ENCODE results near the gene ERP27.

The ERP27 gene

DNA sequence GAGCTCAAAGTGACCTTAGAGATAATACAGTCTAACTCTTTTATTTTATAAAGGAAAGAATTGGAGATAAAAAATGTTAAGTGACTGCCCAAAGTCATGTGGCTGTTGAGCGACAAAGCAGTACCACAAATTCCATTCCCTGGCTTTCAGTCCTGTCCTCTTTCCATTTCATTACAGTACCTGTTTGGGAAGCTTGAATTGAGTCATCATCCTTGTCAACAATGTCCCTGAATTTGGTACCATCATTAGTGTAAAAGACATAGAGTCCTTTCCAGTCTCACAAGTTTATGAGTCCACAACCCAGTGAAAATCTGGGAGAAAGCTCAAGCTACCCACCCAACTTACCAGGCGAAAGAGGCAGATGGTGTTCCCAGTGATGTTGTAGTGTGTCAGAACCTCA, 3.8 kb downstream of the ERP27 start:
- no peak for DNase-seq

DNA sequence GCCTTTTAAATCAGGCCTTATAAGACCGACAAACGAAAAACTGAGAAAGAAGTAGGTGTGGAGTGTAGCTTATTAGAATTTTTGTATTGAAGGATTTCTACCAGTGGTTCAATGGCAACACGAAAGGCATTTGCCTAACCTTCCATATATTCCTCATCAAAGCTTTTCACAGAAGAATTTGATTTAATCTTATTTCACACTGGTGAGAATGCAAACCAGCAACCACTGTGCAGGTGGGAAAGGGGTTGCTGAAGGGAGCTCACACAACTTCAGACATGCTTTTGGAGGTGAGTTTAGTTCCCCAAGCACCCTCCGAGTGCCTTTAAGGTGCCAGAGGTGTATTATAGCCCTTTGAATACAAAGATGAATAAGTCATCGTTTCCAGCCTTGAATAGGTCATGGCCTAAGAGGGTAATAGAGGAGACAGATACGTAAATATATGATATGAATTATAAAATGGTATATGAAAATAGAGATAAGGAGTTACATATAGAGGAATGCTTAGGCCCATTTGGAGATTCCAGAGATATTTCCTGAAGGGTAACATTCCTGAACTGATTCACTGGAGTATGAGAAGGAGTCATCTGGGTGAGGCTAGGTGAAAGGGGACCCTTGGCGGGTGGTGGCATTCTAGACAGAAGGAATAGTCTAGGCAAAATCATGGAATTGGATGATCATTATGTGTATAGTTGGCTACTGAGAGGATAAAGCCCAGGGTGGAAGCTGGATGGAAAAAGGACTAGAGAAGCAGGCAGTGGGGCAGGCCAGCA, 6.4 kb downstream of the ERP27 start:
- no peak for DNase-seq

DNA sequence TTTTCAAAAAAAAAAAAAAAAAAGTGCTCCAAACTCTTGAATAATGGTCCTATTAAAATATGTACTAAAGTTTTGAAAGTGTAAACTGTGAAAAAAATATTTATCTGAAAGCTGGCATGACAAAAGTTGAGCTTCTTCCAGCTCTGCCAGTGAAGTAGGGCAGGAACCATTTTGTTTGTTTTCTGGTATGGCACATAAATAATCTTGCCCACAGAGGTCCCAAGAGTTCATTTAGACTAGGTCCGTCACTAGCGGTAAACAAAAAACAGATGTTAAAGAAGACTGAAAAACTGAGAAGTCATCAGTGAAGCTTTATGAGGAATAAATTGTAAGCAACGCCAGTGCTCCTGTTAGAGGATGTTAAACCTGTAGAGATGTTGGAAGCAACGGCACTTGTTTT, 7.0 kb downstream of the ERP27 start:
- DNase-seq, result no peak

DNA sequence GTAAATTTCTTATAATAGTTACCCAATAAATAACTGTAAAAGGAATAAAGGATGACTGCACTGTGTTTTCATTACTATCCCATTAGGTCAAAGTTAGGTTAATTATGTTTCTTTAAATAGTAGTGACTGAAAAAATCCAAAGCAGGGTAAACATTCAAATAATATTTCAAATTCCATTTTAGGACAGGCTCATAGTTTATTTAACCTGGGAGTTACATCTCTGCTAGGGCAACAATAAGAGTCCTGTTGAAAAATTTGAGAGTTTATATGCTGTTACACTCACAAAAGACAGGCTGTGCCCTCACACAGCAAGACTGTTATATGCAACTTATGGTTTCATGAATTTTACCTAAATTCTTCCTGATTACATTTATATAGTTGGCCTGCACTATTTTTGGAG, 8.0 kb downstream of the ERP27 start:
- DNase-seq, result no peak

DNA sequence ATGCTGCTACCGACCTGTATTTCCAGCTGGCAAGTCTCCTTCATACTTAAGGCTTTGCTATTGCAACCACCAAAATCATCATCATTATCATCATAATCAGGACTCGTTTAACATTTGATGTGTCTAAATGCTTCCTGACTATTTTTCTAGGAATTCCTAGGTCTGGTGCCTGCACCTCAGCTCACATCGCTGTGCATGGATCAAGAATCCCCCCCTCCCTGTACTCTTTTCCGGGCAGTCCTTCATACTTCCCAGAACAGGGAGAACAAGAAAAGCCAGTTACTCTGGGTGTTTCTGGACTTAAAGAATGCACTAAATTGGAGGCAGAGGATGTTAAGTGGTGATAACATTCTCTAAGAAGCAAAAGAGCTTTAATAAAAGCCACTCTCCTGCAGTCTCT, 9.4 kb downstream of the ERP27 start:
- DNase-seq, result no peak

DNA sequence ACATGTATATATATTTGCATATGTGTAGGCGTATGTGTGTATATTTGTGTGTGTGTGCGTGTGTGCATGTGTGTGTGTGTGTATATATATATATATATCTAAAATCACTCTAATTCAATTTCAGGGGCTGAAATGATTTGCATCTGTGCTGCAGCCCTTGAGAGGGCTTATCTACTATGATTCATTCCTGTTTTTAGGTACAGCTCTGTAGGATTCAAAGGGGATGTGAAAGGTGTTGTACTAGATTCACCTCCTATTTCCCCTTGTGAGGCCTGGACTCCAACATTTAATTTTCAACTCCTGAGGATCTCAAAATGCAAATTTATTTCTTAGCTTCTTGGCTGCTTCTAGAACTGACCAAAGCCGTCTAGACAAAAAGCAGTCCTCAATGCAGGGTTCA, 11.1 kb downstream of the ERP27 start:
- no peak for DNase-seq

DNA sequence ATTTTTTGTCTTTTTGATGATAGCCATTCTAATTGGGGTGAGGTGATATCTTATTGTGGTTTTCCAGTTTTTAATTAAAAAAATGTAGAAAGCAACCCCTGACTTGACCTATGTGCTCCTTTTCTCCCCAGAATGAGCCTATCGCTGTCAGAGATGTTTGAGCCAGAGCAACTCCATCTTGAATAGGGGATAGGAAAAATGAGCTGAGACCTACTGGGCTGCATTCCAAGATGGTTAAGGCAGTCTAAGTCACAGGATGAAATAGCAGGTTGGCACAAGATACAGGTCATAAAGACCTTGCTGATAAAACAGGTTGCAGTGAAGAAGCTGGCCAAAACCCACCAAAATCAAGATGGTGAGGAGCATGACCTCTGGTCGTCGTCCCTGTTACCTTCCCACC, 13.8 kb downstream of the ERP27 start:
- no peak for DNase-seq

DNA sequence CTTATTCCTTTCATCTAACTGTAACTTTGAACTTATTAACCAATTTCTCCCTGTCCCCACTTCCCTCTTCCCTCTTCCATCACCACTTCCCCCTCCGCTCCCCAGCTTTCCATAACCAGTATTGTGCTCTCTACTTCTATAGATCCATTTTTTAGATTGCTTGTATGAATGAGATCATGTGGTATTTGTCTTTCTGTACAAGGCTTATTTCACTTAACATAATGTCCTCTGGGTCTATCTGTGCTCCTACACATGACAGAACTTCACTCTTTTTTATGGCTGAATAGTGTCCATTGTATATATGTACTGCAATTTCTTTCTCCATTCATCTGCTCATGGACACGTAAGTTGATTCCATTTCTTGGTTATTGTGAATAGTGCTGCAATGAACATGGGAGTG, 14.4 kb downstream of the ERP27 start:
- no peak for DNase-seq

DNA sequence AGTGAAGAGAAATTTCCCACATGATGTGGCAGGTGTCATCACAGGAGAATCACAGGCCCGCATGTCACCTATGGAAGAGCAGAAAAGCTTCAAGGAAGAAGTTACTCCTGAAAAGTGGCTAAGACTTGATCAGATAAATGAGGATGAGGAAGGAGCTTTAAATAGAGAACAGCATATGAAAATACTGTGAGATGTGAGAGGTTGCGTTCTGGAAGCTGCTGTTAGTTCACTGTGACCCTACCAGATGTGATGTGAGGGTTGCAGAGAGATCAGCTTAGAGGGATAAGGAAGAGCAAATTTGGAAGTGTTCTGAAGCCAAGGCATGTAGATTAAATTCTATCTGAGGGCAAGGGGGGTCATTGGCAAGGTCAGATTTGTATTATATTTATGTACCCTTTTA, 17.1 kb downstream of the ERP27 start:
- DNase-seq, result no peak

DNA sequence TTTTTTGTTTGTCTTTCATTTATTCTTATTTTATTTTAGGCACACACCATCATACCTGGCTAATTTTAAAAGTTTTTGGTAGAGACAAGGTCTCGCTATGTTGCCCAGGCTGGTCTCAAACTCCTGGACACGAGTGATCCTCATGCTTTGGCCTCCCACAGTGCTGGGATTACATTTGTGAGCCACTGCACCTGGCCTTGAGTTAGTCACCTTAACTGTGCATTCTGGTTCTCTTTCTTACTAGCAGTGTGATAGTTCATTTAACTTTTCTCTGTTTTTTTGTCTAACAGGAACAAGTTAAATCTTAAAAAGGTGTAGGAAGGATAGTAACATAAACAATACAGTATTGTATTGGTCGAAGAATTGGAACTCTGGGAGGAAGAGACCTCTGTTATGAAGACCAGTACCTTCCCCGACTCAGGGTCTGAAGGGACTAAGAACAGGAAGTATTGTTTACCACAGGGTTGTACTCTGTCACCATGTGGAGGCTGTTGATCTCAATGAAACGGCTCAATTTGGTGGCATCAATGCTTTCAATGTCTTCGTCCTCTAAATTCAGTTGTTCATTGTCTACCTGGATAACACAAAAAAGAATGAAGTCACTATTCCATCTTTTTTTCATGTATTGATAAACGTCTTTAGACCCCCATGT, 17.7 kb downstream of the ERP27 start:
- DNase-seq, result no peak

DNA sequence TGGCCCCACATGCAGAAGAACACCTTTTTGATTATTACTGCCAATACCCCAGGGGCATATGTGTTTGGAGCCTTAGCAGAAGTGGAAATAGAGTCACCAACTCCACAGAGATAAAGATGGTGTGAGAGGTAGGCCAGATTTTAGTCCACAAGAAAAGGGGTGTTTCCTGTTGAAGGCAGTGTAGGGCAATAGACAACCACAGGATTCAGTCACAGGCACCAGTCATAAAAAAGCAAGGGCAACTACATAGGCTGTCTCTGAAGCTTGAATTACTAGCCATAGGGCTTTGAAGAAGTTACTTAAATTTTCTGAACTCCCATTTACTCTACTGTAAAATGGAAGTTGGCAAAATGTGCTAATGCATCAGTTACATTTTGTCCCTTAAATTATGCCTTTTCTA, 18.9 kb downstream of the ERP27 start:
- no peak for DNase-seq

DNA sequence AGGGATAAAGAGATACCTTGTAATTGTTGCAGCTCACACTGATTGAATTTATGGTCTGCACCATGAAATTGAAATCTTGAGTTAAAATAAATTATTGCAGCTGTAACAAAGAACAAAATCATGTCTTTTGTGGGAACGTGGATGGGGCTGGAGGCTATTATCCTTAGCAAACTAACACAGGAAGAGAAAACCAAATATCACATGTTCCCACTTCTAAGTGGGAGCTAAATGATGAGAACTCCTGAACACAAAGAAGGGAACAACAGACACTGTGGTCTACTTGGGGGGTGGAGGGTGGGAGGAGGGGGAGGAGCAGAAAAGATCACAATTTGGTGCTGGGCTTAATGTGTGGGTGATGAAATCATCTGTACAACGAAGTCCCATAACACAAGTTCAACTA, 22.6 kb downstream of the ERP27 start:
- DNase-seq, result no peak

DNA sequence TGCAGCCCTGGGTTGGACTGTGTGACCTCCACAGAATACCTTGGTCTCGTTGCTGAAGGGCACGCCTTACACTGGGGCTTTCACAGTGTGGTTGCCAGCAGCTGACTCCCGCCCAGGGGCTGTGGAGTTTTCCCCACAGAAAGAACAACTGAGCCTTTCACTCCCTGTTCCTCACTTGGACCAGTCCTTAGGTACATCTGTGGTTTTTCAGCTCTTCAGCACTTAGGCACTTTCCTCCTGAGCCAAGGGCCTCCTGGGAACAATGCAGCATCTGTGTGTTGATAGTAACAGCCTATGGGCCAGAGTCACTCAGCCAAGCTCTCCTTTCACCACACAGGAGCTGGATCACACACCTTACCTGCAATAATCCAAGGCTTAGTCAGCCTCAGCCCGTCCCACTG, 25.0 kb downstream of the ERP27 start:
- no peak for DNase-seq

DNA sequence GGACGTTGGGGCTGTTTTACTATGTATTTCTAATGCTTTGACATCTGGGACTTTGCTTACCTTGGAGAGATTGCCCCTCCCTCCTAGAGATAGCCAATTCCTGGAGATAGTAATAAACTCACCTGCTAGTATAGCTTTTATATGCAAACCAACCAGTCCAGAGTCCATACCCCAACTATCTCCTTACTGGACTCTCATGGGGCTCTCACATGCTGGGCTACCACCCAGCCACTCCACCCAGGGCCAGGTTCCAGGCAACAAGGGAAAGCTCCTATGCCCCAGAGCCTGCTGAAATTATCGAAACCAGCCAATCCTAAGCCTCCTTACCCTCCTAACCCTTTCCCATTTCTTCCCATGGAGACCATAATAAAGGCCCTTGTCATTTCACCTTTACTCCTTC, 27.2 kb downstream of the ERP27 start:
- no peak for DNase-seq

DNA sequence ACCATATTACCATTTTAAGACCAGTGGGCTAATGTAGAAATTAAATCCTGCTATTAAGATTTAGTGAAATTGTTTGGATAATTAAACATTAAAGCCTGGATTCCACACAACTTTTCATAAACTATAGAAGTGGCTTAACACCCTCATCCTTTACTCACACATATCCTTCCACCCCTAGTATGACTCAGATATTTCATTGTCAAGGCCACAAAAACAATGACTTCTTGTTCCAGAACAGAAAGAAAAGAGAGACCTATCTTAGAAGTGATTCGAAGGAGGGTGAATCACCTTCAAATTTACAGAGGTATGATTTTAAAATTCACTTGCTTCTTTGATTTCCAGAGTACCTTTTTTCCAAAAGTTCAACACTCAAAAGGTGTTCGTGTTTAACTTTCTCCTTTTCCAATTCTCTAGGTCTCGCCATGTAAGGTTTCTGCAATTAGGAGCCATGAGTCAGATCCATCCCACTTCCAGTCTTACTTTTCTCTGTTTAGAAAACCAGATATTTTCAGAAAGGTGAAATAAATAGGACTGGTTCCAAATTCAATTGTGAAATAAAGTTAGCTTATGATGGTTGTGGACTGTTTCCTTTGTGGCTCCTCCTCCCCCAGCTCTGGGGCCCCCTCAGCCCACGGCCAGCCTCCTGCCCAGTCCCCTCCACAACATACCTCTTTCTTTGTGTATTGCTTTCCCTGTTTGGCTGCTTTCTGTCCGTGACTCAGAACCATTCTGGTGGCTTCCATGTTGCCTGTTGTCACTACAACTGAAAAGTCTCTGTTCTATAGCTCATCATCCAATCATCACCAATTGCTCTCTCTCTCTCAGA, 28.0 kb downstream of the ERP27 start:
- no peak for DNase-seq

DNA sequence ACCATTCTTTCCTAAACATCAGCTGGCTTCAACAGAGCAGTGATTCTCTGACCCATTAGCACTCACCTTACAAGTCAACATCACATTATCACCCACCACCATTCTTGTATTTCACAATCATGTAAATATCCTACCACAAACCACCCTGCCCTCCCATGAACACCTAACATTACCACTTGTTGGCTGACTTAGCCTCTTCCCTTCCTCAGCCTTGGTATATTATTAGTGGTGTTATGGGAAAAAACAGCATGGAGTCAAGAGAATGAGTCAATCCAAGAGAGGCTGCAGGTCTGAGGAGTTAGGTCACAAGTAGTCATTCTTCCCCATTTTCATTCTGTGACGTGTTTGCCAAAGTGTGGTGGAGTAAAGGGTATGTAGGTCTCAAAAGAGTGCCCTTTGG, 30.4 kb downstream of the ERP27 start:
- DNase-seq, result no peak

DNA sequence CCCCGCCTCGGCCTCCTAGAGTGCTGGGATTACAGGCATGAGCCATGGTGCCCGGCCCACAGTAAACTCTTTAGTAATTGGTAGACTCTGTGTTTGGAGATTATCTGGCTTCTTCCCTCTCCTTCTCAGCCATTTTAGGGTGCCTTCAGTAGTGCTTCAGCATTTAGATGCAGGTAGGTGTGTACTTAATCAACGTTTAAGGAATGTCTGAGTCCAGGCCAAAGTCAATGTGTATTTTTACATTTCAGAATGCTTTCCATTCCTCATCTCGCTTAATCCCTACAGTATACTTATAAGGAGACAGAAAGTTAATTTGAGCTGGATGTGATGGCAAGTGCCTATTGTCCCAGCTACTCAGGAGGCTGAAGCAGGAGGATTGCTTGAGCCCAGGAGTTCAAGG, 32.2 kb downstream of the ERP27 start:
- DNase-seq, result no peak

DNA sequence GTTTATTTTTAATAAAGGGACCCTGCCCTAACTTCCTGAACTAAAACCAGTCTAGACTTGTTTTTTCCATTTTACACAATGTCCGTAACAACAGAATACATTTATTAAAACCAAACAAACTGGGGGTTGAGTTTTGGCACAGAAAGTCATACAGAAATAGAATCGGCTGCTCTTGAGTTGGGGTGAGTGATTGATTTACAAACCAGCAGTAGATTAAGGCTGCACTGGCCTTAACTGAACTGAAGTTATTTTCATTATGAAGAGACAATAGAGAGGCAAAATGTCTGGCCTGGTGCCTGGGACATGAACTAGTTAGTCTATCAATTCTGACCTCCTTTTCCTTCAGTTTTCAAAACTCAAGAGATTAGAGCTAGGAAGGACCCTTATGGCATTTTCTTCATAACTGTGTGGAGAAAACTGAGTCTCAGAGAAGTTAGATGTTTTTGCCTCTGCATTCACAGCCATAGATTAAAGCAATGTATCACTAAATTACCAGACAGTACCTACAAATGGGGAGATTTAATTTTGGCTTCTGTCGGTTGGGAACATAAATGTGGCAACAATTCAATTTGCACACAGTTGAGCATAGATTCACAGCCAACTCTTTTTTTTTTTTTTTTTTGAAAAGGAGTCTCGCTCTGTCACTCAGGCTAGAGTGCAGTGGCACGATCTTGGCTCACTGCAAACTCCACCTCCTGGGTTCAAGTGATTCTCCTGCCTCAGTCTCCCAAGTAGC, 32.9 kb downstream of the ERP27 start:
- no peak for DNase-seq

DNA sequence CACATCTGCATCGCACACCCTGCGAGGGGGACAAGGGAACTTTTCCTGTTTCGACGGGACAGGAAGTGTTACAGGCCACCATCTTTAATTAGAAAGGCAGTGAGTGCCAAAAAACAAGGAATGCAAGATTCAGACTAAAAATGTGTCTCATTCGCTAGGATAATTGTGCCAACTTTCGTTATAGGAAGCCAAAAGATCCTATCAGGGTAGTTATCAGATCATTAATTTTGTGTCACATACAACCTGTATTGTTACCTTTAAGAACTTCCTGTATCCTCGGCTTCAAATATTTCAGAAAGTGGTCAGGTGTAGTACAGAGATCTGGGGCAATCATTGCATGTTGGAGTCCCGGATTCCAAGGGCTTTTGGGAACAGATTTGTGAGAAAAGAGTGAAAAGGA, 33.5 kb downstream of the ERP27 start:
- DNase-seq, result no peak

DNA sequence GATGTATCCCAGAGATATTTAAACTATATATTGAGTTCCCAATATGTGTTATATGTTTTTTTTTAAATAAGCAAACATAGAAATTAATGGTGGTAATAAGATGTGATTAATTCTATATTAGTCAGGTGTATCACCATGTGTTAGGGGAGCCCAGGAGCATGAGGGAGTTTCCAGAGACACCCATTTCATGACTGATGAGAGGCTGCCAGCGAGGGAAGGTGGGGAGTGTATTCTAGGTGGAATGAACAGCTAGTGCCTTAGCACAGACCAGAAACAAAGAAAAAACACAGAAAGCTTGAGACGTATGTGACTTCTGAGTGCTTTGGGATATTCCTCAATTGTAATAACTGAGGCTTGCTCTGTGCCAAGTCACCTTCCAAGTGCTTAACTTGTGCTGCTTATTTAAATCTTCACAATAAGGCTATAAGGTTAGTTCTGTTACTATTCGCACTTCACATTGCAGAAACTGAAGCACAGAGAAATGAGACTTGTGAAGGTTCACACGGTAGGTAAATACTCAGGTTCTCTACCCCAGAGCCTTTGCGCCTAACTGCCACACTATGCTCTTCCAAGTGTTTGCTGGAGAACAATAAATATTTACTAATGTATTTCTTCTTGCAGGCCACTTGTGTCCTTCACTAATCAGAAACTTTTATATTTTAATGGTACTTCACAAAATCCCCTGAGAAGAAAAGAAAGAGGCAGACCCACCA, 34.8 kb downstream of the ERP27 start:
- no peak for DNase-seq

DNA sequence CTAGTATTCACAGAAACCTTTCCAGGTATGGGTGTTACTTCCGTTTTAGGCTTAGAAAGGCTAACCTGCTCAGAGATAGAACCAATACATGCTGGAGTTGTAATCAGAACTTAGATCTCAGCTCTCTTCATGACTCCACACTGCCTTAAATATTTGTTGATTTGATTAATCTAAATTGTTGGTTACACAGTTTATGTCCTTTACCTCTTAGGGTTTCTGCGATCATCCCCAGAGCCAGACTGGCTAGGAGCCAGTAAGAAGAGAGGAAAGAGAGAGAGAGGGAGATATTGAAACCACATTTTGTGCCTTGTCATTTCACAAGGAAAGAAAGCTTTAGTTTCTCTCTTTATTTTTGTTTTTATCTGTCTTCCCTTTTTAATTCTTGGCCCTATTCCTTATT, 35.9 kb downstream of the ERP27 start:
- DNase-seq, result no peak

DNA sequence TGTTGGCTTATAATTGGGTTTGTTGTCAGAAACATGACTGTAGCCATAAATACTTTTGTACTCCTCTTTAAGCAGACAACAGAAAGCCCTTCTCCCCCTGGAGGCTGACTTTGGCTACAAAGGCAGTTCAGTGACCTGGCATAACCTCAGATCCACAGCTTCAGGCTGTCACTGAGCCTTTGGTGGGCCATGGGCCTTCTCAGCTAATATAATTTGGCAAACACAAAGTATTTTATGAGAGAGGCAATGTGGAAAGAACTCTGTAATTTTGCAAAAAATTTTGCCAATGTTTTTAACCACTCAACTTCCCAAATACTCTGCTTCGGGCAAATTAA, 37.1 kb downstream of the ERP27 start:
- DNase-seq, result no peak

Data from activated CD4-positive, CD25-positive, alpha-beta regulatory T cell (primary cell).